Large intestine (tissue), 3 donors: ENCODE data around the gene TMSB10. TPM values are rescaled to one million over a fixed set of nuclear protein-coding genes. Genes with fewer than 3 reads are reported as not detected.
"Not testable (repeated sequence)": the region's sequence is repeated elsewhere in the genome, so short reads cannot be mapped to it uniquely, and the experiment has no call there.

Experiments used
- DNase-seq, 2 donors: peaks; one replicate each; pipeline versions ENCODE4 v3.0.0 to v3.0.0-alpha.2; 2013
- H3K27ac ChIP-seq: one replicate; pipeline ENCODE4 v1.5.1; 2013; ENCODE audit warnings: low read length
- H3K27me3 ChIP-seq: 2 replicates; pipeline ENCODE4 v1.6.1; 2013; ENCODE audit warnings: low read length; ENCODE audit not compliant: control insufficient read depth, insufficient read depth
- H3K36me3 ChIP-seq: 2 replicates; pipeline ENCODE4 v1.6.1; 2013; ENCODE audit warnings: low read length; ENCODE audit not compliant: control insufficient read depth, insufficient read depth
- H3K4me1 ChIP-seq: one replicate; pipeline ENCODE4 v1.6.1; 2013; ENCODE audit warnings: low read length; ENCODE audit not compliant: control insufficient read depth, insufficient read depth
- H3K4me3 ChIP-seq: one replicate; pipeline ENCODE4 v1.5.1; 2013; ENCODE audit warnings: low read length
- H3K9me3 ChIP-seq: one replicate; pipeline ENCODE4 v1.6.1; 2013; ENCODE audit warnings: mild to moderate bottlenecking, low read depth, low read length, moderate library complexity; ENCODE audit not compliant: control insufficient read depth
- WGBS: methylation state at CpG from one replicate; pipeline ENCODE4 v1.1.5; 2013; ENCODE audit warnings: low lambda C conversion rate; ENCODE audit not compliant: insufficient coverage; 5-methylcytosine and 5-hydroxymethylcytosine counted together
- polyA plus RNA-seq: library from polyadenylated mRNA; unstranded; fragments of 120-200 nt; gene quantifications from one replicate; pipeline ENCODE4 v1.2.1, GENCODE V29; 2013

The TMSB10 gene
- polyA plus RNA-seq, 1 donor = 1,245 TPM

- Histone ChIP-seq H3K36me3 (no peaks in the 10 kb centered on the region), H3K4me1 (peaks cover 5% of the 10 kb centered on the region), H3K9me3 (no peaks in the 10 kb centered on the region), H3K27me3 (no peaks in the 10 kb centered on the region), H3K27ac (no peak overlapping the region), H3K4me3 (no peak overlapping the region)
- WGBS = 71% methylated on average over 1 of the region's 1 CpG
- DNase-seq = no peak
Measured at GRCh38 chr2:84931384-84931821, 25.9 kb downstream of the TMSB10 start.

DNA sequence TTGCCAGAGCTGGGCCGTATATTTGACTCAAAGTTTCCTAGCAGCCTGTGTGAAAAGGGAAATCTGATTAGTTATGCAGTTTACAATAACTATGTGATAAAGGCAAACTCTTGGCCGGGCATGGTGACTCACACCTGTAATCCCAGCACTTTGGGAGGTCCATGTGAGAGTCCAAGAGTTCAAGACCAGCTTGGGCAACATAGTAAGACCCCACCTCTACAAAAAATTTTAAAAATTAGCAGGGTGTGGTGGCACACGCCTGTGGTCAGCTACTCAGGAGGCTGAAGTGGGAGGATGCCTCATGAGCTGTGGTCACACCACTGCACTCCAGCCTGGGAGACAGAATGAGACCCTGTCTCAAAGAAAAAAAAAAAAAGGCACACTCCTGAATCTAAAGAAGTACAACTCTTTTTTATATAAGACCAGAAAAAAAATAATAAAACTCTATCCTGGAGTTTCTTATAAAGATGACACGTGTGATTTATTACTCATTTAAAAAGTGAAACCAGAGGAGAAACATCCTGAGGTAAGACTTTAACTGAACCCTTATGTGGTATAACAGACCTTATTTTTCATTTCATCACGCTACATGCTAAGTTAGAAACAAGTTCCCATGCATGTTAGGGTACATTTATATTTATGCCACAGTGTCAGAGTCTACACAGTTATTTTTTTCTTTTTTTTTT, 32.9 kb downstream of the TMSB10 start:
- Histone ChIP-seq H3K36me3 (no peaks in the 10 kb centered on the region), H3K4me1 (peaks cover 5% of the 10 kb centered on the region), H3K27me3 (no peaks in the 10 kb centered on the region), H3K9me3 (no peaks in the 10 kb centered on the region), H3K27ac (no peak overlapping the region), H3K4me3 (no peak overlapping the region)
- 100% methylated on average over 1 of the region's 5 CpGs for WGBS
- no peak for DNase-seq

DNA sequence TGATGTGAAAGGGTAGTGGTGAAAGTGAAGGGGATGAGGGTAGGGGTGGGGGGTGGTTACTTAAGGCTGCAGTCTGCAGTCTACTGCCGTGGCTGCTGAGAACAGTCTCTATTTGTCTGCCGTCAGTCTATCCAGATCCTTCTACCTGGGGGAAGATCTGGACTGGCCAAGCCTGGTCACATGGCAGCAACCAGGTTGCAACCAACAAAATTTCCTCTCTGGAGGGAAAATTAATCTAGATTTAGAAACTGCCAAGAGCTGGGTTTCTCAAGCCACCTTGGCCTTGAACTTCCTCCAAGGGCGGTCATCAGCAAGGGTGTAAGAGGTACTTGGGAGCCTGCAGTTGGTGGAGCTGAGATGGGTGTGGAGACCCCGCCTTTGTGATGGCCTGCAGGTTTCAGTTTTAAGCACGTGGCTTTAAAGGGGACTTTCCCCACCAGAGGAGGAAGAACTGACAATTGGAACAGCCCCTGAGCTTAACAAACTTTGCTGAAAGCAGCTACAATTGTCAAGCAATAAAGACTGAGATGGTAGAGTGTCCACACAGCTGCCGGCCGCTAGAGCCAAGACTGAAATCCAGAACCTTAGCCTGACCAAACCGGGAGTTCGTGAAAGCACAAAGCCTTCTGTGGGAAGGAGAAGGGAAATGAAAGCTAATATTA, 34.1 kb downstream of the TMSB10 start:
- Histone ChIP-seq H3K27me3 (no peaks in the 10 kb centered on the region), H3K9me3 (no peaks in the 10 kb centered on the region), H3K27ac (no peak overlapping the region), H3K4me3 (no peak overlapping the region), H3K4me1 (peaks cover 5% of the 10 kb centered on the region), H3K36me3 (no peaks in the 10 kb centered on the region)
- peak in 1 of 2 donors; percentile 58 for DNase-seq
- WGBS = no CpG with 5 or more reads among the region's 9 CpGs

DNA sequence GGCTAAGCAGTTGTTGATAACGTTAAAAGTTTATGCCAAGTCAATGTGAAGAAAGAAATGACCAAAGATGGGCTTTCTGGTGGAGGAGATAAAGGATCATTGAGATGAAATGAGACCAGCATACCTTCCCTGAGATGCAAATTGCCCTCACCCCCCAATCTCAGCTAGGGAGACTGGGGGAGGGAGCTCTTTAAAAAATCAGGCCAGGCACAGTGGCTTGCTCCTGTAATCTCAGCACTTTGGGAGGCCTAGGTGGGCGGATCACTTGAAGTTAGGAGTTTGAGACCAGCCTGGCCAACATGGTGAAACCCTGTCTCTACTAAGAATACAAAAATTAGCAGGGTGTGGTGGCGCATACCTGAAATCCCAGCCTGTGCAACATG, 34.6 kb downstream of the TMSB10 start:
- H3K4me1 ChIP-seq = peaks cover 5% of the 10 kb centered on the region
- WGBS = no CpG with 5 or more reads among the region's 3 CpGs
- H3K27ac ChIP-seq = no peak overlapping the region
- H3K4me3 ChIP-seq = no peak overlapping the region
- DNase-seq = no peak
- no peaks in the 10 kb centered on the region for H3K9me3 ChIP-seq
- H3K27me3 ChIP-seq = no peaks in the 10 kb centered on the region
- H3K36me3 ChIP-seq = no peaks in the 10 kb centered on the region

GRCh38 chr2:84940831-84941412, 35.5 kb downstream of the TMSB10 start:
- no peak for DNase-seq
- H3K4me3 ChIP-seq = no peak overlapping the region
- no peaks in the 10 kb centered on the region for H3K27me3 ChIP-seq
- WGBS = no CpG with 5 or more reads among the region's 3 CpGs
- H3K27ac ChIP-seq = no peak overlapping the region
- H3K36me3 ChIP-seq = no peaks in the 10 kb centered on the region
- peaks cover 5% of the 10 kb centered on the region for H3K4me1 ChIP-seq
- H3K9me3 ChIP-seq = no peaks in the 10 kb centered on the region

GRCh38 chr2:84942166-84942565, 36.7 kb downstream of the TMSB10 start:
- no peak for DNase-seq
- no peaks in the 10 kb centered on the region for H3K36me3 ChIP-seq
- H3K27me3 ChIP-seq = no peaks in the 10 kb centered on the region
- H3K4me3 ChIP-seq = no peak overlapping the region
- no peak overlapping the region for H3K27ac ChIP-seq
- no peaks in the 10 kb centered on the region for H3K9me3 ChIP-seq
- H3K4me1 ChIP-seq = peaks cover 7% of the 10 kb centered on the region
- WGBS = no CpG with 5 or more reads among the region's 2 CpGs

- Histone ChIP-seq H3K4me1 (peaks cover 7% of the 10 kb centered on the region), H3K9me3 (no peaks in the 10 kb centered on the region), H3K27ac (no peak overlapping the region), H3K36me3 (no peaks in the 10 kb centered on the region), H3K27me3 (no peaks in the 10 kb centered on the region), H3K4me3 (no peak overlapping the region)
- WGBS = no CpG with 5 or more reads among the region's 4 CpGs
- DNase-seq = no peak
Measured at GRCh38 chr2:84942964-84943421, 37.5 kb downstream of the TMSB10 start.

DNA sequence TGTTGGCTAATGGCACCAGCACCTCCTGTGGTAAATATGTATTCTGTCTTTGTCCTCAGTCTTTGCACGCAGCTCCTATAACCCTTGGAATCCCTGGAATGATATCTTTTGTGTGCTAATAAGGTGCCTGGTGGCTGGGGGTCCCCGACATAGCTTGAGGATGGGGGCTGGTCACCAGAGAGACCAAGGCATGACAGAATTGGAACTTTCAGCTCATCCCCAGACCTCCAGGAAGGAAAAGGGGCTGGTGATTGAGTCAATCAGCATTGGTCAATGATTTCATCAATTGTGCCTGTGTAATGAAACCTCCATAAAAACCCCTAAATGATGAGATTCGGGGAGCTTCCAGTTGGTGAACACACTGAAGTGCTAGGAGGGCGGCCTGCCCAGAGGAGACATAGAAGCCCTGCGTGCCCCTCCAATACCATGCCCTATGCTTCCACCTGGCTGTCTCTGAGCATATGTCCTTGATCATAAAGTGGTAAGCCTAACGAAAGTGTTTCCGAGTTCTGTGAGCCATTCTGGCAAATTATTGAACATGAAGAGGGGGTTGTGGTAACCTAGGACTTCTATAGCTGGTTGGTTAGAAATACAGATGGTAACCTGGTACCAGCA, 38.9 kb downstream of the TMSB10 start:
- H3K4me3 ChIP-seq = no peak overlapping the region
- no peak for DNase-seq
- peaks cover 6% of the 10 kb centered on the region for H3K4me1 ChIP-seq
- H3K27ac ChIP-seq = no peak overlapping the region
- no peaks in the 10 kb centered on the region for H3K27me3 ChIP-seq
- WGBS = 100% methylated on average over 2 of the region's 7 CpGs
- H3K9me3 ChIP-seq = no peaks in the 10 kb centered on the region
- H3K36me3 ChIP-seq = no peaks in the 10 kb centered on the region

DNA sequence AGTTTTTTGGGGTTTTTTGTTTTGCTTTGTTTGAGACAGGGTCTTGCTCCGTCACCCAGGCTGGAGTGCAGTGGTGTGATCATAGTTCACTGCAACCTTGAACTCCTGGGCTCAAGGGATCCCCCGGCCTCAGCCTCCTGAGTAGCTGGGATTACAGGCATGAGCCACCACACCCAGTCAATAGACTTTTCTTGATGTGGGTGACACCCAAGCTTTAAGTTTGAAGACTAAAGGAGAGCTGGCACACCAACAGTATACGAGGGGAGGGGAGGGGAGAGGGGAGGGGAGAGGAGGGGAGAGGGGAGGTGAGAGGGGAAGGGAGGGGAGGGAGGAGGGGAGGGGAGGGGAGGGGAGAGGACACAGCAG, 40.4 kb downstream of the TMSB10 start:
- H3K9me3 ChIP-seq, DNase-seq, H3K4me3 ChIP-seq, H3K27ac ChIP-seq, H3K36me3 ChIP-seq, H3K27me3 ChIP-seq, H3K4me1 ChIP-seq: not testable (repeated sequence)
- no CpG with 5 or more reads among the region's 3 CpGs for WGBS

GRCh38 chr2:84946204-84947009, 41.0 kb downstream of the TMSB10 start:
- no peaks in the 10 kb centered on the region for H3K36me3 ChIP-seq
- peak; percentile 74 to 76 for DNase-seq
- H3K9me3 ChIP-seq = no peaks in the 10 kb centered on the region
- WGBS = no CpG with 5 or more reads among the region's 12 CpGs
- no peak overlapping the region for H3K4me3 ChIP-seq
- H3K4me1 ChIP-seq = peaks cover 2% of the 10 kb centered on the region
- no peaks in the 10 kb centered on the region for H3K27me3 ChIP-seq
- H3K27ac ChIP-seq = no peak overlapping the region
